A673 (cell line): ENCODE data around the gene SPIRE2. TPM values are rescaled to one million over a fixed set of nuclear protein-coding genes. Genes with fewer than 3 reads are reported as not detected.

ENCODE experiments used
- BruUV-seq: library from RNA; stranded (reverse); fragments of 400-500 nt; replicated peaks from 2 replicates; lab custom pipeline; 2021; lab: Mats Ljungman, UMichigan
- CTCF ChIA-PET: fragments of 300-600 bp; sonication (Branson Sonifier 250); formaldehyde crosslinking; loops from one replicate; lab custom pipeline; 2022; ENCODE audit warnings: antibody characterized with exemption; lab: Charles Lee
- POLR2A ChIA-PET: fragments of 300-600 bp; sonication (Branson Sonifier 250); formaldehyde crosslinking; loops from one replicate; lab custom pipeline; 2022; ENCODE audit warnings: antibody characterized with exemption; ENCODE audit not compliant: low non-redundant PET; lab: Charles Lee
- DNase-seq: peaks from one replicate; pipeline ENCODE4 v3.0.0-alpha.2; 2015; ENCODE audit warnings: low spot score
- H3K27ac ChIP-seq: fragments of 200-600 bp; sonication (generic); 2 replicates; pipeline ENCODE4 v1.5.1; 2016; ENCODE audit warnings: mixed run types, low read depth, mild to moderate bottlenecking, mixed read lengths, antibody characterized with exemption, low read length; ENCODE audit not compliant: poor library complexity, severe bottlenecking
- H3K27me3 ChIP-seq: fragments of 200-600 bp; sonication (generic); replicated peaks from 2 replicates; pipeline ENCODE4 v1.6.1; 2017; ENCODE audit warnings: mixed run types, low read depth, mild to moderate bottlenecking, mixed read lengths, antibody characterized with exemption, low read length; ENCODE audit not compliant: insufficient read depth, poor library complexity
- H3K36me3 ChIP-seq: fragments of 200-600 bp; sonication (generic); 2 replicates; pipeline ENCODE4 v1.6.1; 2016; ENCODE audit warnings: mixed run types, mild to moderate bottlenecking, mixed read lengths, antibody characterized with exemption, low read length; ENCODE audit not compliant: insufficient read depth, poor library complexity, severe bottlenecking
- H3K4me1 ChIP-seq: fragments of 200-600 bp; sonication (generic); 2 replicates; pipeline ENCODE4 v1.6.1; 2017; ENCODE audit warnings: mixed run types, mild to moderate bottlenecking, mixed read lengths, antibody characterized with exemption, low read length; ENCODE audit not compliant: insufficient read depth, poor library complexity, severe bottlenecking
- H3K4me3 ChIP-seq: fragments of 200-600 bp; sonication (generic); 2 replicates; pipeline ENCODE4 v1.5.1; 2016; ENCODE audit warnings: low read depth, mixed run types, mild to moderate bottlenecking, mixed read lengths, low read length; ENCODE audit not compliant: poor library complexity, severe bottlenecking
- H3K9me3 ChIP-seq: fragments of 200-600 bp; sonication (generic); 2 replicates; pipeline ENCODE4 v1.6.1; 2016; ENCODE audit warnings: mixed run types, low read depth, mild to moderate bottlenecking, mixed read lengths, antibody characterized with exemption, low read length; ENCODE audit not compliant: poor library complexity, severe bottlenecking
- EZH2 ChIP-seq: fragments of 200-600 bp; sonication (generic); IDR thresholded peaks from 2 replicates; pipeline ENCODE4 v1.6.1; 2017; ENCODE audit warnings: borderline replicate concordance, low read depth, mild to moderate bottlenecking, mixed read lengths, antibody characterized with exemption, low read length; ENCODE audit not compliant: poor library complexity, severe bottlenecking
- intact Hi-C: fragments of 100-400 bp; cut with micrococcal nuclease; formaldehyde crosslinking; loops from one replicate; pipeline ENCODE4 v1.10.0; 2022; ENCODE audit not compliant: unreplicated experiment
- total RNA-seq: library from RNA; stranded (reverse); gene quantifications from 2 replicates; pipeline ENCODE4 v1.2.3, GENCODE V29; 2021
- TF ChIP-seq, protein P1 (sequence below): fragments of 300-800, 200-600 bp; sonication (generic); conservative IDR thresholded peaks from 2 replicates; pipeline ENCODE4 v1.5.1; 2017; ENCODE audit warnings: low read depth, mild to moderate bottlenecking, antibody characterized with exemption, low read length, moderate library complexity, mixed read lengths

SPIRE2 gene
- total RNA-seq, 1 experiment from 2014 or later, result 18.9 TPM

DNA sequence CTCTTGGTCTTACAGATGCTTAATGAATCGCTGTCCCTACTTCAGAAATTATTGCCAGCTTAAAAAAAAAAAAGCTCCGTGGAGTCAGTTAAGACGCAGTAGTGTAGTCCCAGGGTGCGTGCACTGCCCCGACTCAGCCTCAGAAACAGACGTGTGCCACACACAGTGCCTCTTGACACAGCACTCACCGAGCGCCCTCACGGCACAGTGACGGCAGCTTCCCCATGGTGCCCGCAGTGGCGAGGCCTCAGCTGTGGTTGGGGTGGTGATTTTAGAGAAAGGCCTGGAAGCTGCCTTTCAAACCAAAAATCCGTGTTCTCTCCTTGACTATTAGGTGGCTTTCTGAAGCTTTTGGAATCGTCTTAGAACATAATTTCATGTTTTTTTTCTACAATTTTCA is 59.0 kb downstream of the SPIRE2 start:
- no TSS peak for BruUV-seq
- ChIA-PET POLR2A (no interaction called here), CTCF (no interaction called here)
- H3K9me3 ChIP-seq, result no peaks in the 10 kb centered on the region
- no peak overlapping the region for H3K27ac ChIP-seq
- H3K4me3 ChIP-seq, result no peak overlapping the region
- intact Hi-C loops, result no loop called here
- DNase-seq, result no peak
- TF ChIP-seq, protein P1, sequence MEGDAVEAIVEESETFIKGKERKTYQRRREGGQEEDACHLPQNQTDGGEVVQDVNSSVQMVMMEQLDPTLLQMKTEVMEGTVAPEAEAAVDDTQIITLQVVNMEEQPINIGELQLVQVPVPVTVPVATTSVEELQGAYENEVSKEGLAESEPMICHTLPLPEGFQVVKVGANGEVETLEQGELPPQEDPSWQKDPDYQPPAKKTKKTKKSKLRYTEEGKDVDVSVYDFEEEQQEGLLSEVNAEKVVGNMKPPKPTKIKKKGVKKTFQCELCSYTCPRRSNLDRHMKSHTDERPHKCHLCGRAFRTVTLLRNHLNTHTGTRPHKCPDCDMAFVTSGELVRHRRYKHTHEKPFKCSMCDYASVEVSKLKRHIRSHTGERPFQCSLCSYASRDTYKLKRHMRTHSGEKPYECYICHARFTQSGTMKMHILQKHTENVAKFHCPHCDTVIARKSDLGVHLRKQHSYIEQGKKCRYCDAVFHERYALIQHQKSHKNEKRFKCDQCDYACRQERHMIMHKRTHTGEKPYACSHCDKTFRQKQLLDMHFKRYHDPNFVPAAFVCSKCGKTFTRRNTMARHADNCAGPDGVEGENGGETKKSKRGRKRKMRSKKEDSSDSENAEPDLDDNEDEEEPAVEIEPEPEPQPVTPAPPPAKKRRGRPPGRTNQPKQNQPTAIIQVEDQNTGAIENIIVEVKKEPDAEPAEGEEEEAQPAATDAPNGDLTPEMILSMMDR, result no peak
- TF ChIP-seq EZH2, result no peak
- no peaks in the 10 kb centered on the region for H3K27me3 ChIP-seq
- H3K36me3 ChIP-seq, result peaks cover 75% of the 10 kb centered on the region
- no peaks in the 10 kb centered on the region for H3K4me1 ChIP-seq

DNA sequence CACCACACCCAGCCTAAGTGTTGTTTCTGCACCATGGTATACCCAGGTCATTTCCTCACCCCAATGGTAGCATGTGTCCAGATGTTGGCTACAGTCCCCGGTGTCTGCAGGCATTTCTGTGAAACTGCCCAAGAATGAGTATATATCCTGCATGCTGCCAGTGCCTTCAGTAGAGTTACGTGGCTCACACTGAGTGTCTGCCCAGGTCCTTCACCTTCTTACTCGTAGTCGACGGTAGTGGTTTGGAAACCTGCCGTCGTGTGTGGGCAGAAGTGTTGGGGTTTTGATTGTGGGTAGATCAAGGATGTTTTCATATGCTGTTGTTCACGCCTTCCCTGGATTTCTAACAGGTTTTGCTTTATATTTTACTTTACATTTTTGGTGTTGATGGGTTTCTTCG is 61.9 kb downstream of the SPIRE2 start:
- CTCF ChIA-PET, result no interaction called here
- POLR2A ChIA-PET, result no interaction called here
- H3K36me3 ChIP-seq, result peaks cover 70% of the 10 kb centered on the region

DNA sequence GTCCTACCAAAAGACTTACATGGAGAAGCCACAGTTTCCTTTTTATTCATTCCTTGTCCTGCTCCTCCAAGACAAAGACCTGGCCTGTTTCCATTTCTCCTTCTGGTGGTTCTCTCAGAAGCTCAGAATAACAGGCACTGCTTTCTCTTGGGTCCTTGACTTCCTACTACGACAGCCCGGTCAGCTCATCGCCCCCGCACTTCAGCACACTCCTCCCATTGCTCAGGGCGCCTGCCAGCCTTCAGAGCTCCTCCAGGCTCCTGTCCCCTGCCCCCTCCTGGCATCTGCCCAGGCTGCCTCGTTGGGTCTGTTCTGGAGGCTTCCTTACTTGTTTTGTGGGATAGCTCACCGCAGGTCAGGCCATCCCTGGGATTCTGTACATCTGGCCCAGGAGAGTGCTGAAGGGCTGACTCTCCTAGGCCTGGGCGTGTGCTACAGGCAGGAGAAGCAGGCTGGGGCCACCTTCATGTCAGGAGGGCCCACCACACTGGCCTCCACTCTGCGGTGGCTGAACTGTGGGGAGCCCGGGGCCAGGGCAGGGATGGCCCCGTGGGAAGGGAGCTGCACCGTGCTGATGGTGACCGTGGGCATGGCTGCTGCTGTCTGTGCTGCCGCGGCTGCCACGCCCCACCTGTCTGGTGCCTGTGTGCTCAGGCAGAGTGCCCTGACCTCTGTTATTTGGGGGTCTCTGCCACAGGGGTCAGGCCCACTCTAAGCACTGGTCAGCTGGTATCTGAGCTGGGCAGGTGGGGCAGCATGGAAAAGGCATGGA is 62.8 kb downstream of the SPIRE2 start:
- CTCF ChIA-PET, result no interaction called here

More for the DNA sequence above, 61.9 kb downstream of the SPIRE2 start:
- Histone ChIP-seq H3K4me3 (no peak overlapping the region), H3K27me3 (no peaks in the 10 kb centered on the region), H3K4me1 (no peaks in the 10 kb centered on the region), H3K27ac (no peak overlapping the region), H3K9me3 (no peaks in the 10 kb centered on the region)
- no peak for DNase-seq
- TF ChIP-seq, protein P1, result no peak
- no peak for TF ChIP-seq EZH2
- no TSS peak for BruUV-seq
- intact Hi-C loops, result no loop called here

More for the DNA sequence above, 62.8 kb downstream of the SPIRE2 start:
- no peak for DNase-seq
- BruUV-seq, result no TSS peak
- H3K4me1 ChIP-seq, result no peaks in the 10 kb centered on the region
- H3K4me3 ChIP-seq, result no peak overlapping the region
- H3K27ac ChIP-seq, result no peak overlapping the region
- intact Hi-C loops, result no loop called here
- peaks cover 69% of the 10 kb centered on the region for H3K36me3 ChIP-seq
- H3K27me3 ChIP-seq, result no peaks in the 10 kb centered on the region
- TF ChIP-seq, protein P1, result no peak
- no peak for TF ChIP-seq EZH2
- H3K9me3 ChIP-seq, result no peaks in the 10 kb centered on the region
- POLR2A ChIA-PET, result no interaction called here
